Endothelial cell of umbilical vein (primary cell): ENCODE measurements around the gene PAPLN.

ENCODE experiments used
- CTCF ChIP-seq, 2 donors: IDR thresholded peaks; 1 replicate in 1 of 2; 2 replicates in 1 of 2; pipeline ENCODE4 v1.5.1; 2011; ENCODE audit warnings: low read length in 2 of 2, mild to moderate bottlenecking in 2 of 2, moderate library complexity in 2 of 2, control low read depth in 1 of 2, inconsistent platforms in 1 of 2, low read depth in 1 of 2; ENCODE audit not compliant: insufficient read depth in 1 of 2; ENCODE audit errors: extremely low read depth in 1 of 2
- EZH2 ChIP-seq: IDR thresholded peaks from 2 replicates; pipeline ENCODE4 v1.6.1; 2012; ENCODE audit warnings: borderline replicate concordance, low read depth, mild to moderate bottlenecking, moderate library complexity, low read length, inconsistent platforms; ENCODE audit not compliant: severe bottlenecking
- FOS ChIP-seq: IDR thresholded peaks from 2 replicates; pipeline ENCODE4 v1.6.1; 2011; ENCODE audit warnings: mild to moderate bottlenecking, low read length, moderate library complexity, borderline replicate concordance; ENCODE audit not compliant: insufficient read depth
- GATA2 ChIP-seq: IDR thresholded peaks from 2 replicates; pipeline ENCODE4 v1.7.0; 2011; ENCODE audit warnings: low read depth, mild to moderate bottlenecking, moderate library complexity, mixed read lengths, low read length; ENCODE audit not compliant: insufficient read length, insufficient read depth
- JUN ChIP-seq: IDR thresholded peaks from 2 replicates; pipeline ENCODE4 v1.6.1; 2011; ENCODE audit warnings: borderline replicate concordance, low read depth; ENCODE audit not compliant: insufficient read length, insufficient read depth
- POLR2A ChIP-seq: IDR thresholded peaks from 2 replicates; pipeline ENCODE4 v1.6.1; 2012; ENCODE audit warnings: low read depth, mild to moderate bottlenecking, control low read depth, low read length
- POLR2AphosphoS5 ChIP-seq: IDR thresholded peaks from 2 replicates; pipeline ENCODE4 v1.6.1; 2012; ENCODE audit warnings: low read depth, mild to moderate bottlenecking, control low read depth, low read length, moderate library complexity; ENCODE audit not compliant: insufficient read depth
- TF ChIP-seq, protein P1 (sequence below): IDR thresholded peaks from 2 replicates; pipeline ENCODE4 v1.6.1; 2011; ENCODE audit not compliant: insufficient read depth, insufficient read length

GRCh38 chr14:73208846-73209245, 28.5 kb upstream of the PAPLN start:
- TF ChIP-seq POLR2A = no peak
- no peak for TF ChIP-seq CTCF (IDR thresholded peaks at IDR 0.05; ENCODE audit: extremely low read depth in 1 of 2, insufficient read depth in 1 of 2, low read depth in 1 of 2, low read length in 2 of 2)
- no peak for TF ChIP-seq EZH2
- TF ChIP-seq, protein P1, sequence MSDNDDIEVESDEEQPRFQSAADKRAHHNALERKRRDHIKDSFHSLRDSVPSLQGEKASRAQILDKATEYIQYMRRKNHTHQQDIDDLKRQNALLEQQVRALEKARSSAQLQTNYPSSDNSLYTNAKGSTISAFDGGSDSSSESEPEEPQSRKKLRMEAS = no peak
- no peak for TF ChIP-seq POLR2AphosphoS5
- TF ChIP-seq GATA2 = no peak
- TF ChIP-seq JUN = no peak
- no peak for TF ChIP-seq FOS
